ENCODE measurements around the gene VCPKMT.
"Not testable (repeated sequence)": the region's sequence is repeated elsewhere in the genome, so short reads cannot be mapped to it uniquely, and the experiment has no call there.

VCPKMT gene

GRCh38 chr14:50091240-50091913 is 25.0 kb downstream of the VCPKMT start:
- DNase-seq: no peak

DNA sequence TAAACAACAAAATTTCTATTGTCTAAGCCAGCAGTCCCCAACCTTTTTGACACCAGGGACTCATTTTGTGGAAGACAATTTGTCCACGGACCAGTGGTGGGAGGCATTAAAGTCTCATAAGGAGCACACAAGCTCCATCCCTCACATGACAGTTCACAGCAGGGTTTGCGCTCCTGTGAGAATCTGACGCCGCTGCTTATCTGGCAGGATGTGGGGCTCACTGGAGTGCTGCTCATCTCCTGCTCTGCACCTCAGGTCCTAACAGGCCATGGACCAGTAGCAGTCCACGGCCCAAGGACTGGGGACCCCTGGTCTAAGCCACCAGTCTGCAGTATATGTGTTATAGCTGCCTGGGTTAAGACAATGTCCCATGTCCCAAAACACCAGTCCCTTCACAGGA is 27.2 kb downstream of the VCPKMT start:
- DNase-seq: no peak

- DNase-seq: no peak
Observed at GRCh38 chr14:50088731-50089130, 27.6 kb downstream of the VCPKMT start.

GRCh38 chr14:50088117-50088515 is 28.3 kb downstream of the VCPKMT start:
- DNase-seq: no peak

DNA sequence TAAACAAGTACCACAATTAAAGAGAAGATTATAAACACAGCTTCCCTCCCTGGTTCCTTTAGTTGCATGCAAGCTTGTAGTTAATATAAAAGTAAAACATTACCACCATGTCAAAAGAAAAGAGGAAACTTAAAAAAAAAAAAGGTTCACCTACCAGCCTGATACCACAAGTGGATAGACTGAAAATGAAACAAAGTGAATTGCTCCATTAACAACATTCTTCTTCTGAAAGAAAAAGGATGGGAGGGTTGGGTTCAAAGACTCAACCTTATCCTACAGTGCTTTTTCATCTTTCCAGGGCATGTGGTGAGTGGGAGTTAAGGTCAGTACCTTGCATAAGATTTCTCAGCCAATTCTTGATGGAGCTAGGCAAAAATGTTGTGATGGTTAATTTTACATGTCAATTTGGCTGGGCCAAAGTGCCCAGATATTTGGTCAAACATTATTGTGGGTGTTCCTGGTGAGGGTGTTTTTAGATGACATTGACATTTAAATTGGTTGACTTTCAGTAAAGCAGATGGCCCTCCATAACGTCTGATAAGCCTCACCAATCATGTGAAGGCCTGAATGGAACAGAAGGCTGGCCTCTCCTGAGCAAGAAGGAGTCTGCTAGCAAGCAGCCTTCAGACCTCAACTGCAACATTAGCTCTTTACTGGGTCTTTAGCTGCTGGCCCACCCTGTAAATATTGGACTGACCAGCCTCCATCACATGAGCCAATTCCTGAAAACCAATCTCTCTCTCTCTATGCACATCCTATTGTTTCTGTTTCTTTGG is 28.8 kb downstream of the VCPKMT start:
- no peak for DNase-seq

DNA sequence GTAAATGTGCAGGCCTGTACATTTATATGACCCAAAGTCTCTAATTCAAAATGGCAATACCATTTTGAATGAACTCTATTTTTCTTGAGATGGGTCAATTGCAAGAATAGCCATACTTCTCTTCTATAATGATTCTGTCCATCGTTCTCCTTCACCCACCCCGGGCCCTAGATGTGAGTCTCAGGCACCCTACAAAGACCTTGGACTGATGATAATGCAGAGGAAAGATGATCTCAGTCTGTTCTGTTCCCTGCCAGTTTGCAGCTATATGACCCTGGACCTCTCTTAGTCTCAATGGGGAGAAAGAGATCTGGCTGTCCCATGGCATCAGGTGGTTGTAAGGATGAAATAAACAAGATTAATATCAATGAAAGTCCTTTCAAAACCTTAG is 30.1 kb downstream of the VCPKMT start:
- no peak for DNase-seq

- no peak for DNase-seq
Observed at GRCh38 chr14:50085570-50086320, 30.6 kb downstream of the VCPKMT start.

DNA sequence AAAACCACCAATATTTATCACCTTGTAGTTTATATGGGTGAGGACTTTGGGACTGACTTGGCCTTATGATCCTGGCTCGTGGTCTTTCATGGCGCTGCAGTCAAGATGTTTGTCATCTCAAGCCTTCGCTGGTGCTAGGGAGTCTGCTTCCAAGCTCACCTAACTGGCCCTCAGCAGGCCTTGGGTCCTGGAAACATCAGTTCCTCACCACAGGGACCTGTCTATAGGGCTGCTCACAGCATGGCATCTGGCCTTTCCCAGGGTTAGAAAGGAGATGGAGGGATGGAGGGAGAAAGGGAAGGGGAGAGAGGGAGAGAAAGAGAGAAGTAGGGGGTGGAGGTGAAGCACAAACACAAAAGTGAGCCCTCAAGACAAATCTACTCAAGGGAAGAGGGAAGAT is 31.7 kb downstream of the VCPKMT start:
- DNase-seq: no peak

- no peak for DNase-seq
Observed at GRCh38 chr14:50083467-50084337, 32.7 kb downstream of the VCPKMT start.

DNA sequence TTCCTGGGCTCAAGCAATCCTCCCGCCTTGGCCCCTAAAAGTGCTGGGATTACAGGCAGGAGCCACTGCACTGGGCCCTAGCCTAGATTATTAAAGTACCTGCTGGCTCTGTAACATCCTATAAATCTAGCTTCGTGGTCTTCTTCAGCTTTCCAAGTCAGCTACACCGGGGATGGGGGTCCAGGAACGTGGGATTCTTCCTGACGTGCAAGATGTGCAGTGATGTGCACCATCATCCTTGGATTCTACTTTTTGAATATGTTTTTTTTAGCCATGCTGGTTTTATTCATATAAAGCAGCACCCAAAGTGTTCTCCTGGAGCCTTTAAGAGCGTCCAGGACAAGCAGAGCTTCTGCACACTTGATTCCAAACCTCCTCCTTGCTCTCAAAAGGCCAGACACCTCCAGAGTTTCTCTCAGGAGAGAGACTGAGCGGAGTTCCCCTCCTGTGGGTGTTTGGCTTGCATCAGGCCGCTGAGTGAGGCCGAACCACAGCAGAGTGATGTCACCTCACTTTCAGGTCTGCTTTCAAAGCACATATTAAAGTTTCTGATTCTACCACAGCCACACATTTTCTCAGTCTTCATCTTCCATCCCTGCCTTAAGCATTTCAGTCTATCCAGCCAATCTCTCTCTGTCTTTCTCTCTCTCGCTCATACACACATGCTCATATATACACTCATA is 33.4 kb downstream of the VCPKMT start:
- DNase-seq: no peak

DNA sequence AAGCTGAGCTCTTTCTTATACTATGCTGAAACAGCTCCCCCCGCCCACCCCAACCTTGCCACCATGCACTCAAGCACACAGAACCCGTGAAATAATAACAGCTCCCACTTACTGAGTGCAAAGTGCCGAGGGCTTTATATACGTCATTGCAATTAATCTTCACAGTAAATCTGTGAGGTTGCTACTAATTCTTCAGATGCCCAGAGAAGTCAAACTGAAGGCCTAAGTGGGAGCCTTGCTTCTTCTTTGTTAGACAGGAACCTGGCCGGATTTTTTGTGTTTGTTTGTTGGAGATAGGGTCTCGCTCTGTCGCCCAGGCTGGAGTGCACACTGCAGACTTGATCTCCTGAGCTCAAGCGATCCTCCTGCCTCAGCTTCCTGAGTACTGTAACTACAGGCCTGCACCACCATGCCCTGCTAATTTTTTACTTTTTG is 34.0 kb downstream of the VCPKMT start:
- DNase-seq: no peak

GRCh38 chr14:50079103-50079502 is 37.3 kb downstream of the VCPKMT start:
- not testable (repeated sequence) for DNase-seq

- DNase-seq: not testable (repeated sequence)
Observed at GRCh38 chr14:50073663-50074062, 42.7 kb downstream of the VCPKMT start.

- no peak for DNase-seq
Observed at GRCh38 chr14:50072395-50072794, 44.0 kb downstream of the VCPKMT start.

DNA sequence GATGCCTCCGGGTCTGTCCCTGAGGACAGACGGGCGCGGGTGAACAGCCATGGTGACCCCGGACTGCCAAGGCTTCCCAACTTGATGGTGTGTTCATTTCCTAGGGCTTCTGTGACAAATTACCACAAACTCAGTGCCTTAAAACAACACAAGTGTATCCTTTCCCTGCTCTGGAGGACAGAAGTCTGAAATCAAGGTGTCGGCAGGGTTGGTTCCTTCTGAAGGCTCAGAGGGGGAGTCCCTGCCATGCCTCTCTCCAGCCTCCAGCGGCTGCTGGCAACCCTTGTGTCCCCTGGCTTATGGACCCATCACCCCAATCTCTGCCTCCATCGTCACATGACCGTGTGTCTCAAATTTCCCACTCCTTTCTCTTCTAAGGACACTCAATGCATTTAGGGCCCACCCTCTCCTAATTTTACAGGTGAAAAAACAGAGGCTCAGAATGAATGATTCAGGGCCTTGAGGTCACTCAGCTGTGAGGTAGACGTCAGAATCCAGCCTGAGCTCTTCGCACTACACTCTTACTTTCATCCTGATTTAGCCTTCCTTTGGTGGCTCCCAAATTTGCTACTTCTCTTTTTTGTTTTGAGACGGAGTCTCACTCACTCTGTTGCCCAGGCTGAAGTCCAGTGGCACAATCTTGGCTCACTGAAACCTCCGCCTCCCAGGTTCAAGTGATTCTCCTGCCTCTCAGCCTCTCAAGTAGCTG is 45.4 kb downstream of the VCPKMT start:
- no peak for DNase-seq

DNA sequence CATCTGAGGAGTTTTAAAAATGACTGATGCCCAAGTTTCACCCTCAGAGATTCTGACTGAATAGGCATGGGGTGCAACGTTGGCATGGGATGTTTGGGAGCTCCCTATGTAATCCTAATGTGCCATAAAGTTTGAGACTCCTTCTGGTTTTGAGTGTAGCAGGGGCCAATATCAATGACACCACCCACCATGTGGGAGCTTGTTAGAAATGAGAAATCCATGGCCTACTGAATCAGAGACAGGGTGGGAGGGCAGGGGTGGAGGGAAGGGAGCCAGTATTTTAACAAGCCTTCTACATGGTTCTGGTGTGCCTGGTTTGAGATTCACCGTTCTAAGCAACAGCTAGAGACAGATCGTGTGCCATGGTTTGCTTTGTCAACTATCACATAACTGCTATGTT is 46.1 kb downstream of the VCPKMT start:
- no peak for DNase-seq

- no peak for DNase-seq
Observed at GRCh38 chr14:50069325-50069724, 47.0 kb downstream of the VCPKMT start.

GRCh38 chr14:50068496-50068895 is 47.9 kb downstream of the VCPKMT start:
- DNase-seq: no peak

DNA sequence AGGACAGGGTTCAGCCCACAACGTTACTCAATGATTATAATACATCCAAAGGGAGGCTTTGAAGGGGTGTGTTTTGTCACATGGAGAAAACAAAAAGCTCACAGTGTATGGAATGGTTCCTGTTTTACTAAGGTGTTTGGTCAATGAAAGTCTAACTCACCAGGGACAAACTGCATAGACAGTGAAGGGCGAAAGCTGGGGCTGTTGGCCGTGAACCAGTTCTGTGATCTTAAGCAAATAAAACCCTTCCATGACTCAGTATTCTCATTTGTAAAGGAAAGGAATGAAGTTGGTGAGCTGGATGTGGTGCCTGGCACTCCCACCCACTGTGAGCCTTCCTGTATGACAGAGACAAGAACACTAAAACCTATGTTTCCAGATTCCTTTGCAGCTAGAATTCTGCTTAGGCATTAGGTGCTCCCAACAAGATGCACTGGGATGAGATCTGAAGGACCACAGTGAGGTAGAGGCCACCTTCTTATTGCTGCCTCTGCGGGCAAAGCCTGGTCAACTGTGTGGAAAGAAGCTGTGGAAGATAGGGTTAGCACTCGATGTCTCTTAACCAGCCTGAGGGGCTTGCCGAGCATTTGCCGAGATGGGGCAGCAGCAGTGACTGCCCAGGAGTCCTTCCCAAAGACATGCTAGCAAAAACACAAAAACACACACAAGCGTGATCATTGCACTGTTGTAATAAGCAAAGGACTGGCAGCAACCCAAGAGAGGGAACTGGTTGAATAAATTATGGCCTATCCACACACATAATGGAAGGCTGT is 48.5 kb downstream of the VCPKMT start:
- DNase-seq: no peak

GRCh38 chr14:50065583-50065982 is 50.8 kb downstream of the VCPKMT start:
- no peak for DNase-seq

DNA sequence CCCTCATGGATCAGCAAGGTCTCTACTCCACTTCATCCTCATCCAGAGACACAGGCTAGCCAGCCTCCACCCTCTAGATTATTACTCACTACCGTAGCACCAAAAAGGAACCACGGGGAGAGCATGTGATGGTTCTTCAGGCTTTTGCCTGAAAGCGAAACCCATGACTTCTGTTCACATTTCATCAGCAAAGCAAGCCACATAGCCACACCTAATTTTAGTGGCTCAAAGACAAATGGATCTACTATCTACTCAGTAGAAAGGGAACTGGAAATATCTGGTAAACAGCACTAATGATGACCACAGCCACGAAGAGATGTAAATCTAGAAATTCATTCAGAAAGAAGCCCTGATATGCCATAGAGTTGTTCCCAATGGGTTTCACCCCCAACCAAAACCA is 51.4 kb downstream of the VCPKMT start:
- DNase-seq: peak; percentile 43

Measured in midbrain (tissue), 1 donor.